ENCODE results near the gene PTPN7. TPM values are rescaled to one million over a fixed set of nuclear protein-coding genes. Genes with fewer than 3 reads are reported as not detected.
A peak's percentile ranks its signal among the peaks of the same experiment; 100 is the strongest.
"Not testable (repeated sequence)": the region's sequence is repeated elsewhere in the genome, so short reads cannot be mapped to it uniquely, and the experiment has no call there.

PTPN7 gene
- total RNA-seq, 1 donor from 2014 or later = not detected

DNA sequence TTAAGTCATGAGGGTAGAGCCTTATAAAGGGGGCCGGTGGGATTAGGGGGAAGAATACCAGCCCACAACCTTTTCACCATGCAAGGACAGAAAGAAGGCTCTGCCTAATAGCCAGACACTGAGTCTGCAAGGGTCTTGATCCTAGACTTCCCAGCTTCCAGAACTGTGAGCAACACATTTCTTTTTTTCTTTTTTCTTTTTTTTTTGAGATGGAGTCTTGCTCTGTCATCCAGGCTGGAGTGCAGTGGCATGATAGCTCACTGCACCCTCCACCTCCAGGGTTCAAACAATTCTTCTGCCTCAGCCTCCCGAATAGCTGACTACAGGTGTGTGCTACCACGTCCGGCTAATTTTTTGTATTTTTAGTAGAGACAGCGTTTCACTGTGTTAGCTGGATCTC lies 14.1 kb downstream of the PTPN7 start:
- Histone ChIP-seq H3K79me2 (ENCODE audit: low read depth) (peaks cover 28% of the 10 kb centered on the region), H3K27ac (no peak overlapping the region), H3K36me3 (no peaks in the 10 kb centered on the region), H3F3A (ENCODE audit: low read depth) (peaks cover 9% of the 10 kb centered on the region), H3K27me3 (peaks cover 15% of the 10 kb centered on the region), H2AFZ (replicated peaks) (no peak overlapping the region), H3K9me3 (ENCODE audit: low read depth) (no peaks in the 10 kb centered on the region), H3K4me2 (no peak overlapping the region), H3K4me1 (peaks cover 7% of the 10 kb centered on the region), H3K4me3 (no peak overlapping the region), H3K9ac (no peak overlapping the region), H4K20me1 (ENCODE audit: low read depth) (peaks cover 23% of the 10 kb centered on the region)
- DNase-seq (ENCODE audit: low spot score) = no peak
- Mint-ChIP-seq H3K4me1 (peaks cover 12% of the 10 kb centered on the region), H3K36me3 (no peaks in the 10 kb centered on the region), H3K4me3 (peak overlapping the region; percentile 72), H3K27me3 (ENCODE audit: insufficient read depth, low read depth) (peaks cover 10% of the 10 kb centered on the region), H3K9me3 (no peaks in the 10 kb centered on the region), H3K27ac (no peak overlapping the region)
- no peak for TF ChIP-seq EZH2phosphoT487 (IDR thresholded peaks at IDR 0.05)
- TF ChIP-seq EZH2 (IDR thresholded peaks at IDR 0.05) = no peak
- TF ChIP-seq, protein P1, sequence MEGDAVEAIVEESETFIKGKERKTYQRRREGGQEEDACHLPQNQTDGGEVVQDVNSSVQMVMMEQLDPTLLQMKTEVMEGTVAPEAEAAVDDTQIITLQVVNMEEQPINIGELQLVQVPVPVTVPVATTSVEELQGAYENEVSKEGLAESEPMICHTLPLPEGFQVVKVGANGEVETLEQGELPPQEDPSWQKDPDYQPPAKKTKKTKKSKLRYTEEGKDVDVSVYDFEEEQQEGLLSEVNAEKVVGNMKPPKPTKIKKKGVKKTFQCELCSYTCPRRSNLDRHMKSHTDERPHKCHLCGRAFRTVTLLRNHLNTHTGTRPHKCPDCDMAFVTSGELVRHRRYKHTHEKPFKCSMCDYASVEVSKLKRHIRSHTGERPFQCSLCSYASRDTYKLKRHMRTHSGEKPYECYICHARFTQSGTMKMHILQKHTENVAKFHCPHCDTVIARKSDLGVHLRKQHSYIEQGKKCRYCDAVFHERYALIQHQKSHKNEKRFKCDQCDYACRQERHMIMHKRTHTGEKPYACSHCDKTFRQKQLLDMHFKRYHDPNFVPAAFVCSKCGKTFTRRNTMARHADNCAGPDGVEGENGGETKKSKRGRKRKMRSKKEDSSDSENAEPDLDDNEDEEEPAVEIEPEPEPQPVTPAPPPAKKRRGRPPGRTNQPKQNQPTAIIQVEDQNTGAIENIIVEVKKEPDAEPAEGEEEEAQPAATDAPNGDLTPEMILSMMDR (IDR thresholded peaks at IDR 0.05) = no peak

DNA sequence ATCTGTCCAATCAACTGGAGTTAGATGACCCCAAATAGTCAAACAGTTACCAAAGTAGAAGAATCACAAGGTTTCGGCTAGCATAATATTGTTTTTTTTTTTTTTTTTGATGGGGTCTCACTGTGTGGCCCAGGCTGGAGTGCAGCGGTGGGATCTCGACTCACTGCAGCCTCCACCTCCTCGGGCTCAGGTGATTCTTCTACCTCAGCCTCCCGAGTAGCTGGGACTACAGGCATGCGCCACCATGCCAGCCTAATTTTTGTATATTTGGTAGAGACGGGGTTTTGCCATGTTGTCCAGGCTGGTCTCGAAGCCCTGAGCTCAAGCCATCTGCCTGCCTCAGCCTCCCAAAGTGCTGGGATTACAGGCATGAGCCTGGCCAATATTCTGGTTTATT lies 14.7 kb downstream of the PTPN7 start:
- not testable (repeated sequence) for H3K36me3 ChIP-seq; H3K27me3 Mint-ChIP-seq (ENCODE audit: insufficient read depth, low read depth); H3K27ac Mint-ChIP-seq; H3K36me3 Mint-ChIP-seq; H3K27ac ChIP-seq; H3F3A ChIP-seq (ENCODE audit: low read depth); H3K4me3 ChIP-seq; H3K9ac ChIP-seq; H2AFZ ChIP-seq (replicated peaks); H3K9me3 ChIP-seq (ENCODE audit: low read depth); H3K4me2 ChIP-seq; H3K4me1 ChIP-seq; H3K9me3 Mint-ChIP-seq; DNase-seq (ENCODE audit: low spot score)
- peak overlapping the region; percentile 89 for H3K4me3 Mint-ChIP-seq
- peaks cover 12% of the 10 kb centered on the region for H3K4me1 Mint-ChIP-seq
- Histone ChIP-seq H4K20me1 (ENCODE audit: low read depth) (peaks cover 29% of the 10 kb centered on the region), H3K79me2 (ENCODE audit: low read depth) (peaks cover 34% of the 10 kb centered on the region), H3K27me3 (peaks cover 15% of the 10 kb centered on the region)

DNA sequence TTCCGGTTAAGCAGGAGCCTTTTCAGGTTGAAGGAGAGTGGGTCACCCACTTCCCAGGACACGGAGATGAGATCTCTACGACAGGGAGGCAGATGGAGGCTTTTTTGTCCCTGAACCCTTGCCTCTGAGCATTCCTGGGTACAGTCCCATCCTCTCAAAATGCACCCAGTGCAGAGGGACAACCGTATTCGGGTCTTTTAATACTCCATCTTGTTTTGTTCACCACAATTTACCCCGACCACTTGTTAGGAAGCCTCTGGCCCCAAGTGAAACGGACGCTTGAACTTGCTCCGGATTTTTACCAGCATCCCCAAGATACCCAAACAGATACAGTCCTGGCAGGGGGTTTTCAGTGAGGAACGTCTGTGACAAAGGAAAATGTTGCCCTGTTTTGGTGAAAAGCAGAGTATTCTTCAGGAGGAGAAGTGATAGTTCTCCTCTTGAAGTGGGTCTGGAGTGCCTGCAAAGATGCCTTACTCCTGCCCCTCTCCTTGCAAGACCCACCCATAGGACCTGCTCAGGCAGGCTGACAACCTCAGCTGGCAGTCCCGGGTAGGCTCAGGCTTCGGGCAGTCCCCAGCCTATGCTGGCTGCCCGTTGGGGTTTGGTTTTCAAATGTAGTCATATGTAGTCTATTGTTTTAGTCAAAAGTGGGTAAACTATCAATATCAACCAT lies 15.2 kb downstream of the PTPN7 start:
- TF ChIP-seq EZH2 (IDR thresholded peaks at IDR 0.05) (no peak), EZH2phosphoT487 (IDR thresholded peaks at IDR 0.05) (no peak)
- TF ChIP-seq, protein P1 (IDR thresholded peaks at IDR 0.05) = no peak
- H3K4me3 ChIP-seq = peak overlapping the region; percentile 92
- H2AFZ ChIP-seq (replicated peaks) = peak overlapping the region; percentile 100
- peak overlapping the region; percentile 89 for H3K4me3 Mint-ChIP-seq
- H3K9ac ChIP-seq = no peak overlapping the region
- H3K27me3 ChIP-seq = peaks cover 15% of the 10 kb centered on the region
- H3K9me3 ChIP-seq (ENCODE audit: low read depth) = no peaks in the 10 kb centered on the region
- H3K4me2 ChIP-seq = peak overlapping the region; percentile 100
- H4K20me1 ChIP-seq (ENCODE audit: low read depth) = peaks cover 34% of the 10 kb centered on the region
- H3K79me2 ChIP-seq (ENCODE audit: low read depth) = peaks cover 39% of the 10 kb centered on the region
- peaks cover 12% of the 10 kb centered on the region for H3K4me1 Mint-ChIP-seq
- no peak overlapping the region for H3K27ac ChIP-seq
- H3K9me3 Mint-ChIP-seq = no peaks in the 10 kb centered on the region
- no peaks in the 10 kb centered on the region for H3K36me3 Mint-ChIP-seq
- peaks cover 9% of the 10 kb centered on the region for H3F3A ChIP-seq (ENCODE audit: low read depth)
- H3K36me3 ChIP-seq = no peaks in the 10 kb centered on the region
- H3K27me3 Mint-ChIP-seq (ENCODE audit: insufficient read depth, low read depth) = peaks cover 8% of the 10 kb centered on the region
- no peak for DNase-seq (ENCODE audit: low spot score)
- peaks cover 7% of the 10 kb centered on the region for H3K4me1 ChIP-seq
- H3K27ac Mint-ChIP-seq = peak overlapping the region; percentile 59

DNA sequence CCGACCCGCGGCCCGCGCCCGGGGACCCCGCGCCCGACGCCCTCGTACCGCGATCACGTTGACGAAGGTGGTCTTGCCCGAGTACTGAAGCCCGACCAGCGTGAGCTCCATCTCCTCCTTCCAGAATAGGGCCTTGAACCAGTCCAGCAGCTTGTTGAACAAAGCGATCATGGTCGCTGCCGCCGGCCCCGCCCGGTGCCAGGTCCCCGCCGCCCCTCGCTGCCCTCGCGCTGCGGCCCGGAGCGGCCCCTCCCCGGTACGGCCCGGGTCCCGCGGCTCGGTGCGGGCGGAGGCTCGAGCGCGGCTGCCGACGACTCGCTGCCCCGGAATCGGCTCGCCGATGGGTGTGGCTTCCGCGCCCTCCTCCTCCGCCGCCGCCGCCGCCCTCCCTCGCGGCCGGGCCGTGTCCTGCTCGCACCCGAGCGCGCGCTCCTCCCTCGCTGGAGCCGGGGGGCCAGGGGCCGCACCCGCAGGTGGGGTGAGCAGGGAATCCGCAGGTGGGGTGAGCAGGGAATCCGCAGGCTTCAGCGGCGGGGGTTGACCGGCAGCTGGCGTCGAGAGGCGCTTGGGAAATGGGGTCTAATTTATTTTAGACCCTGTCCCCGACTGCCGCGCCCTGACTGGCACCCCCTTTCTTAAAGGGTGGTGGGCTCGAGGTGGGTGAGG lies 15.9 kb downstream of the PTPN7 start, which contains the start of gene ARL8A:
Gene ARL8A (minus strand): TSS at position 336 of the 666 bp plus-strand sequence. CDS start 165 bp downstream, at position 171.
- peak within 1 kb of the TSS; percentile 90 for H3K4me3 Mint-ChIP-seq
- no peaks in the 10 kb centered on the region for H3K36me3 ChIP-seq
- no peaks in the 10 kb centered on the region for H3K9me3 ChIP-seq (ENCODE audit: low read depth)
- peak; percentile 87 for DNase-seq (ENCODE audit: low spot score)
- peak within 1 kb of the TSS; percentile 100 for H2AFZ ChIP-seq (replicated peaks)
- H3F3A ChIP-seq (ENCODE audit: low read depth) = peaks cover 9% of the 10 kb centered on the region
- peak within 1 kb of the TSS; percentile 76 for H3K27ac Mint-ChIP-seq
- no peaks in the 10 kb centered on the region for H3K9me3 Mint-ChIP-seq
- H3K79me2 ChIP-seq (ENCODE audit: low read depth) = peaks cover 45% of the 10 kb centered on the region
- no peak within 1 kb of the TSS for H3K27ac ChIP-seq
- peak within 1 kb of the TSS; percentile 100 for H3K4me2 ChIP-seq
- peaks cover 7% of the 10 kb centered on the region for H3K4me1 ChIP-seq
- H3K36me3 Mint-ChIP-seq = no peaks in the 10 kb centered on the region
- peak within 1 kb of the TSS; percentile 55 for H3K9ac ChIP-seq
- TF ChIP-seq, protein P1 (IDR thresholded peaks at IDR 0.05) = no peak
- no peak for TF ChIP-seq EZH2 (IDR thresholded peaks at IDR 0.05)
- no peak for TF ChIP-seq EZH2phosphoT487 (IDR thresholded peaks at IDR 0.05)
- peaks cover 34% of the 10 kb centered on the region for H4K20me1 ChIP-seq (ENCODE audit: low read depth)
- peaks cover 8% of the 10 kb centered on the region for H3K27me3 Mint-ChIP-seq (ENCODE audit: insufficient read depth, low read depth)
- H3K4me1 Mint-ChIP-seq = peaks cover 12% of the 10 kb centered on the region
- peaks cover 15% of the 10 kb centered on the region for H3K27me3 ChIP-seq
- peak within 1 kb of the TSS; percentile 92 for H3K4me3 ChIP-seq

Data from neural progenitor cell (in vitro differentiated cells).